Ishikawa (cell line): Measurements from ENCODE around the gene TRIOBP.

ENCODE experiments used
- CEBPB ChIP-seq: IDR thresholded peaks from 2 replicates; pipeline ENCODE4 v1.6.1; 2012
- CREB1 ChIP-seq: IDR thresholded peaks from 2 replicates; pipeline ENCODE4 v1.6.1; 2012; ENCODE audit warnings: low read depth
- EGR1 ChIP-seq: IDR thresholded peaks from 2 replicates; pipeline ENCODE4 v1.6.1; 2012
- EP300 ChIP-seq: IDR thresholded peaks from 2 replicates; pipeline ENCODE4 v1.6.1; 2012; ENCODE audit warnings: borderline replicate concordance
- FOXM1 ChIP-seq: IDR thresholded peaks from 2 replicates; pipeline ENCODE4 v1.6.1; 2012; ENCODE audit warnings: low read depth, borderline replicate concordance
- NFIC ChIP-seq: IDR thresholded peaks from 2 replicates; pipeline ENCODE4 v1.6.1; 2012
- RAD21 ChIP-seq: IDR thresholded peaks from 2 replicates; pipeline ENCODE4 v1.6.1; 2012; ENCODE audit warnings: low read depth
- TAF1 ChIP-seq: IDR thresholded peaks from 2 replicates; pipeline ENCODE4 v1.6.1; 2012; ENCODE audit warnings: low read depth, mild to moderate bottlenecking
- TCF12 ChIP-seq: IDR thresholded peaks from 2 replicates; pipeline ENCODE4 v1.6.1; 2012; ENCODE audit warnings: low read depth
- TEAD4 ChIP-seq: IDR thresholded peaks from 2 replicates; pipeline ENCODE4 v1.6.1; 2012
- YY1 ChIP-seq: IDR thresholded peaks from 2 replicates; pipeline ENCODE4 v1.6.1; 2012; ENCODE audit warnings: low read depth
- ZBTB7A ChIP-seq: IDR thresholded peaks from 2 replicates; pipeline ENCODE4 v1.6.1; 2012; ENCODE audit warnings: low read depth
- TF ChIP-seq, protein P1 (sequence below): IDR thresholded peaks from 2 replicates; pipeline ENCODE4 v1.6.1; 2012
- TF ChIP-seq, protein P2 (sequence below): IDR thresholded peaks from 2 replicates; pipeline ENCODE4 v1.6.1; 2012
- TF ChIP-seq, protein P3 (sequence below): IDR thresholded peaks from 2 replicates; pipeline ENCODE4 v1.6.1; 2012; ENCODE audit warnings: low read depth, mild to moderate bottlenecking

The TRIOBP gene

DNA sequence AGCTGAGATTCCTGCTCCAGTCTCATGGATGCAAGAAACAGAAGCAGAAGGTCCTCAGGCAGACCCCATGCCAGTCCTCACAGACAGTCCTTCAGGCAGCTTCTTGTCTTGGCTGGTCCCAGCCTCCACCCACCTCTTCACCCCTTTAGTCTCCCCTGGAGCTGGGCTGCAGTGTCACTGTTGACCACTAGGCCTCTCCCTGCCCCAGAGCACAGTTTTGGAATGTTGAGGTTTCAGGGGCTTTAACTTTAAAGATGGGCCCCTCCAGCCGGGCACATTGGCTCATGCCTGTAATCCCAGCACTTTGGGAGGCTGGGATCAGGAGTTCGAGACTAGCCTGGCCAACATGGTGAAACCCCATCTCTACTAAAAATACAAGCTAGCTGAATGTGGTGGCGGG is 71.4 kb downstream of the TRIOBP start:
- TF ChIP-seq TCF12, result no peak
- TF ChIP-seq FOXM1, result no peak
- TF ChIP-seq NFIC, result no peak
- TF ChIP-seq RAD21, result peak; percentile 11; the same call in 1 of the 2 replicates
- TF ChIP-seq, protein P1, sequence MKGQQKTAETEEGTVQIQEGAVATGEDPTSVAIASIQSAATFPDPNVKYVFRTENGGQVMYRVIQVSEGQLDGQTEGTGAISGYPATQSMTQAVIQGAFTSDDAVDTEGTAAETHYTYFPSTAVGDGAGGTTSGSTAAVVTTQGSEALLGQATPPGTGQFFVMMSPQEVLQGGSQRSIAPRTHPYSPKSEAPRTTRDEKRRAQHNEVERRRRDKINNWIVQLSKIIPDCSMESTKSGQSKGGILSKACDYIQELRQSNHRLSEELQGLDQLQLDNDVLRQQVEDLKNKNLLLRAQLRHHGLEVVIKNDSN, result no peak
- no peak for TF ChIP-seq EP300

DNA sequence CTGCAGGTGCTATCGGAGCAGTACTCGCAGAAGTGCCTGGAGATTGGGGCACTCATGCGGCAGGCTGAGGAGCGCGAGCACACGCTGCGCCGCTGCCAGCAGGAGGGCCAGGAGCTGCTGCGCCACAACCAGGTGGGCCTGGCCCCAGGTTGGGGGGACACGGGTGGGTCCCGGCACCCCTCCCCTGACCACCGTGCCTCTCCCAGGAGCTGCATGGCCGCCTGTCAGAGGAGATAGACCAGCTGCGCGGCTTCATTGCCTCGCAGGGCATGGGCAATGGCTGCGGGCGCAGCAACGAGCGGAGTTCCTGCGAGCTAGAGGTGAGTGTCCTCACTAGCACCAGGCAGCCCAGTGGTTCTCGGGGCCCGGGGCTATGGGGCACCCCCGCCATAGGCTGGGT is 72.2 kb downstream of the TRIOBP start:
- TF ChIP-seq, protein P2, sequence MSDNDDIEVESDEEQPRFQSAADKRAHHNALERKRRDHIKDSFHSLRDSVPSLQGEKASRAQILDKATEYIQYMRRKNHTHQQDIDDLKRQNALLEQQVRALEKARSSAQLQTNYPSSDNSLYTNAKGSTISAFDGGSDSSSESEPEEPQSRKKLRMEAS, result no peak
- no peak for TF ChIP-seq ZBTB7A
- TF ChIP-seq, protein P3, sequence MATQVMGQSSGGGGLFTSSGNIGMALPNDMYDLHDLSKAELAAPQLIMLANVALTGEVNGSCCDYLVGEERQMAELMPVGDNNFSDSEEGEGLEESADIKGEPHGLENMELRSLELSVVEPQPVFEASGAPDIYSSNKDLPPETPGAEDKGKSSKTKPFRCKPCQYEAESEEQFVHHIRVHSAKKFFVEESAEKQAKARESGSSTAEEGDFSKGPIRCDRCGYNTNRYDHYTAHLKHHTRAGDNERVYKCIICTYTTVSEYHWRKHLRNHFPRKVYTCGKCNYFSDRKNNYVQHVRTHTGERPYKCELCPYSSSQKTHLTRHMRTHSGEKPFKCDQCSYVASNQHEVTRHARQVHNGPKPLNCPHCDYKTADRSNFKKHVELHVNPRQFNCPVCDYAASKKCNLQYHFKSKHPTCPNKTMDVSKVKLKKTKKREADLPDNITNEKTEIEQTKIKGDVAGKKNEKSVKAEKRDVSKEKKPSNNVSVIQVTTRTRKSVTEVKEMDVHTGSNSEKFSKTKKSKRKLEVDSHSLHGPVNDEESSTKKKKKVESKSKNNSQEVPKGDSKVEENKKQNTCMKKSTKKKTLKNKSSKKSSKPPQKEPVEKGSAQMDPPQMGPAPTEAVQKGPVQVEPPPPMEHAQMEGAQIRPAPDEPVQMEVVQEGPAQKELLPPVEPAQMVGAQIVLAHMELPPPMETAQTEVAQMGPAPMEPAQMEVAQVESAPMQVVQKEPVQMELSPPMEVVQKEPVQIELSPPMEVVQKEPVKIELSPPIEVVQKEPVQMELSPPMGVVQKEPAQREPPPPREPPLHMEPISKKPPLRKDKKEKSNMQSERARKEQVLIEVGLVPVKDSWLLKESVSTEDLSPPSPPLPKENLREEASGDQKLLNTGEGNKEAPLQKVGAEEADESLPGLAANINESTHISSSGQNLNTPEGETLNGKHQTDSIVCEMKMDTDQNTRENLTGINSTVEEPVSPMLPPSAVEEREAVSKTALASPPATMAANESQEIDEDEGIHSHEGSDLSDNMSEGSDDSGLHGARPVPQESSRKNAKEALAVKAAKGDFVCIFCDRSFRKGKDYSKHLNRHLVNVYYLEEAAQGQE, result no peak

DNA sequence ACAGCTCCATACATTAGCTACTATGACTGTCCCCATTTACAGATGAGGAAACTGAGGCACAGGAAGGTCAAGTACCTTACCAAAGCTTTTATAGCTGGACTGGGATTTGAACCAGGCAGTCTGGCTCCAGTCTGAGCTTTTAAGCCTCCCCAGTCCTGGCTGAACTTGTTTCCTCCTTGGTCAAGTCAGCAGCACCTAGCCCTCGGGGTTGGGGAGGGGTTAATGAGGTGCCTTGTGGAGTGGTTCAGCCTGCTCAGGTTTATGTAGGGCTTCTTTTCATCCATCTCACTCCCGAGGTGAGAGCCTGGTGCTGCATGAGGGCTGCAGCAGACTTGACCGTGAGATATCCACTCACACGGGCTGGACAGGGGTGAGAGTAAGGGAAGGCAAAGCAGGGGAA is 74.2 kb downstream of the TRIOBP start:
- TF ChIP-seq EGR1 (no peak), TEAD4 (no peak), FOXM1 (no peak), TCF12 (no peak), CREB1 (no peak), YY1 (no peak), EP300 (no peak), CEBPB (no peak), ZBTB7A (no peak), TAF1 (no peak), RAD21 (no peak)
- TF ChIP-seq, protein P1, result no peak
- TF ChIP-seq, protein P2, result no peak
- TF ChIP-seq, protein P3, result no peak

DNA sequence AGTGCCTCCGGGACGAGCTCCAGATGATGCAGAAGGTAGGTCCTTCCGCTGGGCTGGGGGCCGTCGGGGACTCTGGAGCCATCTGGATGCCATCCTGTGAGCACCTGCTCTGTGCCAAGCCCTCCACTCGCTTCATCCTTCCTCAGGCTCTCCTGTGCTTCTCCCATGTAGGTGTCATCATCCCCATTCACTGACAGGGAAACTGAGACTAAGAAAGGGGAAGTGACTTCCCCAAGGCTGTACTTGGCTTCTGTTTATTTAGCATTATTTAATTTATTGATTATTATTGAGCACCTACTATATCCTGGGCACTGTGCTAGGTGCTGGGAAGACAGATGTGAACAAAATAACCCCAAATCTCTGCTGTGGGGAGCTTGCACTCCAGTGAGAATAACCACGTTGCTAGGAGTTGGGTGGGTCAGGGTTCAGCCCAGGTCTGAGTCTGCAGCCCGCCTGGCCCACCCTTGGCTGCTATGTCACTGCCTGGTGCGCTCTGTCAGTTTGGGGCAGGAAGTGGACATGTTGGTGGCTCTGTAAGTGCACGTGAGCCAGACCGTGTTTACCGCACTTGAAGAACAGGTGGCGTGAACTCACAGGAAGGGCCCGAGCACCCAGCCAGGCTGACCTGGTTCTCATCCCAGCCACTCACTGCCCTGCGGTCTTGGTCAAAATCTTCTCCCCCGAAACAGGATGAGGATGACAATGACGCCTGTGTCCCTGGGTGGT is 75.0 kb downstream of the TRIOBP start:
- TF ChIP-seq TCF12, result no peak
- no peak for TF ChIP-seq CEBPB
- TF ChIP-seq FOXM1, result no peak
- no peak for TF ChIP-seq YY1
- TF ChIP-seq CREB1, result no peak
- TF ChIP-seq RAD21, result no peak
- no peak for TF ChIP-seq TEAD4
- TF ChIP-seq, protein P2, result no peak
- TF ChIP-seq, protein P3, result no peak

DNA sequence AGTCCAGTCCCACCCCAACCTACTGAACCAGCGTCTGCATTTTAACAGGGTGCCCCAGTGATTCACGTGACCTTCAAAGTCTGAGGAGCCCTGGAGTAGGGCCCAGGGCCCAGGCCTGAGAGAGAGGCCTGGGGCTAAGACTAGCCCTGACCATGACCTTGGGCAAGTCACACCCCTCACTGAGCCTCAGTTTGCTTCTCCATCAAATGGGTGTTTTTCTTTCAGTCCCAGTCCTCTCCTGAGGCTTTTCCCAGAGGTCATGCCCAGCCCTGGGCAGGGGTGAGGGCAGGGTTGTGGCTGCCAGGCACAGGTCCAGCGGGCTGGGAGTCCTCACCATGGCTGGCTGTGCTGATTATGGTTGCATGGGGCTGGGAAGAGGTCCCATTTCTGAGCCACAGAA is 77.9 kb downstream of the TRIOBP start:
- TF ChIP-seq YY1 (no peak), RAD21 (no peak), NFIC (no peak)
- TF ChIP-seq, protein P2, result no peak
- TF ChIP-seq, protein P3, result no peak
